CD4-positive, alpha-beta memory T cell (primary cell): ENCODE data around the gene MYL6B. TPM values are rescaled to one million over a fixed set of nuclear protein-coding genes. Genes with fewer than 3 reads are reported as not detected.

Source experiments
- CTCF ChIA-PET: fragments of 350-600 bp; sonication (Branson Sonifier 250); formaldehyde crosslinking; loops from one replicate; lab custom pipeline; 2021; ENCODE audit warnings: inconsistent platforms; ENCODE audit not compliant: partially characterized antibody; lab: Charles Lee
- POLR2A ChIA-PET: fragments of 350-600 bp; sonication (Branson Sonifier 250); formaldehyde crosslinking; loops from one replicate; lab custom pipeline; 2021; ENCODE audit not compliant: partially characterized antibody; lab: Charles Lee
- DNase-seq, 5 donors: peaks; one replicate each; pipeline versions ENCODE4 v3.0.0 to v3.0.0-alpha.2; 2020 to 2022; ENCODE audit warnings: mixed read lengths in 1 of 5
- H3K27ac ChIP-seq: one replicate; pipeline ENCODE4 v1.7.0; 2013; ENCODE audit warnings: low read depth, low read length
- H3K27me3 ChIP-seq: 2 replicates; pipeline ENCODE4 v1.7.0; 2013; ENCODE audit warnings: mild to moderate bottlenecking, low read length, moderate library complexity; ENCODE audit not compliant: insufficient read depth
- H3K36me3 ChIP-seq: 2 replicates; pipeline ENCODE4 v1.7.0; 2013; ENCODE audit warnings: mild to moderate bottlenecking, low read length, moderate library complexity; ENCODE audit not compliant: insufficient read depth
- H3K4me1 ChIP-seq: 2 replicates; pipeline ENCODE4 v1.7.0; 2013; ENCODE audit warnings: mild to moderate bottlenecking, low read length, moderate library complexity; ENCODE audit not compliant: insufficient read depth
- H3K4me3 ChIP-seq, 2 donors: one replicate each; pipeline ENCODE4 v1.7.0; 2013; ENCODE audit warnings: low read length in 2 of 2, mild to moderate bottlenecking in 1 of 2
- H3K9me3 ChIP-seq, 2 donors: one replicate each; pipeline ENCODE4 v1.7.0; 2013; ENCODE audit warnings: low read length in 2 of 2, control low read depth in 1 of 2; ENCODE audit not compliant: control insufficient read depth in 1 of 2
- H3K27ac Mint-ChIP-seq, 7 donors: one replicate each; pipeline ENCODE4 v1.8.0; 2020 to 2021; ENCODE audit warnings: mixed read lengths in 7 of 7, mild to moderate bottlenecking in 6 of 7, inconsistent platforms in 3 of 7, moderate library complexity in 3 of 7
- H3K27me3 Mint-ChIP-seq, 2 donors: one replicate each; pipeline ENCODE4 v1.8.0; 2020 to 2021; ENCODE audit warnings: mixed read lengths in 2 of 2
- H3K36me3 Mint-ChIP-seq, 2 donors: one replicate each; pipeline ENCODE4 v1.8.0; 2020 to 2021; ENCODE audit warnings: mixed read lengths in 2 of 2, inconsistent platforms in 1 of 2, mild to moderate bottlenecking in 1 of 2
- H3K4me1 Mint-ChIP-seq, 4 donors: one replicate each; pipeline ENCODE4 v1.8.0; 2020 to 2021; ENCODE audit warnings: mixed read lengths in 4 of 4, mild to moderate bottlenecking in 1 of 4
- H3K4me3 Mint-ChIP-seq, 8 donors: one replicate each; pipeline ENCODE4 v1.8.0; 2020 to 2021; ENCODE audit warnings: mixed read lengths in 8 of 8, mild to moderate bottlenecking in 7 of 8, moderate library complexity in 6 of 8, inconsistent platforms in 3 of 8
- H3K9me3 Mint-ChIP-seq, 8 donors: one replicate each; pipeline ENCODE4 v1.8.0; 2020 to 2021; ENCODE audit warnings: mixed read lengths in 8 of 8, mild to moderate bottlenecking in 5 of 8, inconsistent platforms in 3 of 8, moderate library complexity in 1 of 8
- intact Hi-C: fragments of 100-400 bp; cut with micrococcal nuclease; formaldehyde crosslinking; loops from one replicate; pipeline ENCODE4 v1.15.1; 2023
- polyA plus RNA-seq, 2 donors: library from polyadenylated mRNA; unstranded; fragments of 300-500 nt; fragmentation: Illumina TruSeq; gene quantifications; one replicate each; pipeline ENCODE4 v1.2.3, GENCODE V29; 2021
- total RNA-seq, 2 experiments: library from RNA; stranded (reverse); gene quantifications; one replicate each; pipeline ENCODE4 v1.2.3, GENCODE V29; 2021

MYL6B gene
- total and polyA plus RNA-seq, 4 experiments from 2014 or later = 1.8 to 4.8 (median 3.0) TPM

- CTCF ChIA-PET = interaction anchor here (0.6 to 1.3 kb wide), 2 partner anchors 24 to 194 kb away, joined by 3 read pairs; no protein-coding TSS in a partner anchor
- intact Hi-C loops = no loop called here
- H3K9me3 ChIP-seq = no peaks in the 10 kb centered on the region
- Mint-ChIP-seq H3K36me3 (no peaks in the 10 kb centered on the region), H3K27me3 (no peaks in the 10 kb centered on the region), H3K4me3 (no peak overlapping the region), H3K27ac (peak overlapping the region in 2 of 7 donors; percentile 70 to 77), H3K4me1 (peaks cover 4 to 8% (median 6%) of the 10 kb centered on the region in 4 donors), H3K9me3 (no peaks in the 10 kb centered on the region)
- H3K27ac ChIP-seq = no peak overlapping the region
- no peaks in the 10 kb centered on the region for H3K27me3 ChIP-seq
- POLR2A ChIA-PET = interaction anchor here (0.9 to 1.4 kb wide), 3 partner anchors 8 to 80 kb away, joined by 3 to 6 read pairs (median 4); partner anchors contain the start of genes RNF41, SMARCC2 and ZC3H10
- no peaks in the 10 kb centered on the region for H3K36me3 ChIP-seq
- no peak for DNase-seq
- H3K4me1 ChIP-seq = no peaks in the 10 kb centered on the region
- no peak overlapping the region for H3K4me3 ChIP-seq
Measured at GRCh38 chr12:56197921-56198635, 45.7 kb downstream of the MYL6B start.

GRCh38 chr12:56198836-56199235 is 46.4 kb downstream of the MYL6B start:
- Mint-ChIP-seq H3K4me3 (no peak overlapping the region), H3K4me1 (peaks cover 0 to 6% (median under 1%) of the 10 kb centered on the region in 4 donors), H3K36me3 (no peaks in the 10 kb centered on the region), H3K27ac (peak overlapping the region in 3 of 7 donors; percentile 14 to 70 (median 22)), H3K27me3 (no peaks in the 10 kb centered on the region), H3K9me3 (no peaks in the 10 kb centered on the region)
- intact Hi-C loops = no loop called here
- H3K27me3 ChIP-seq = no peaks in the 10 kb centered on the region
- no peak for DNase-seq
- H3K36me3 ChIP-seq = no peaks in the 10 kb centered on the region
- ChIA-PET POLR2A (interaction anchor here (0.9 to 1.4 kb wide), 2 partner anchors 9 to 80 kb away, joined by 3 to 6 read pairs; partner anchors contain the start of genes SMARCC2 and ZC3H10), CTCF (no interaction called here)
- no peak overlapping the region for H3K27ac ChIP-seq
- H3K9me3 ChIP-seq = no peaks in the 10 kb centered on the region
- H3K4me3 ChIP-seq = no peak overlapping the region
- H3K4me1 ChIP-seq = no peaks in the 10 kb centered on the region

- intact Hi-C loops = no loop called here
- Histone ChIP-seq H3K36me3 (peaks cover 12% of the 10 kb centered on the region), H3K4me3 (no peak overlapping the region), H3K4me1 (no peaks in the 10 kb centered on the region), H3K27me3 (no peaks in the 10 kb centered on the region), H3K9me3 (no peaks in the 10 kb centered on the region), H3K27ac (no peak overlapping the region)
- Mint-ChIP-seq H3K36me3 (peaks cover 10 to 21% of the 10 kb centered on the region in 2 donors), H3K27ac (peak overlapping the region in 3 of 7 donors; percentile 29 to 69 (median 56)), H3K4me1 (peaks cover 0 to 6% (median under 1%) of the 10 kb centered on the region in 4 donors), H3K27me3 (no peaks in the 10 kb centered on the region), H3K4me3 (no peak overlapping the region), H3K9me3 (no peaks in the 10 kb centered on the region)
- POLR2A ChIA-PET = interaction anchor here (1.2 to 2.0 kb wide), 3 partner anchors 13 to 65 kb away, joined by 3 to 8 read pairs (median 7); partner anchors contain the start of genes COQ10A, RNF41 and SMARCC2
- no peak for DNase-seq
- CTCF ChIA-PET = interaction anchor here (0.9 to 3.5 kb wide), 6 partner anchors 10 to 262 kb away, joined by 3 to 10 read pairs (median 4); partner anchors contain the start of genes RNF41 and ZC3H10
Measured at GRCh38 chr12:56202366-56202765, 50.0 kb downstream of the MYL6B start.

GRCh38 chr12:56202838-56203237 is 50.5 kb downstream of the MYL6B start:
- Mint-ChIP-seq H3K27me3 (no peaks in the 10 kb centered on the region), H3K36me3 (peaks cover 14 to 26% of the 10 kb centered on the region in 2 donors), H3K27ac (peak overlapping the region in 3 of 7 donors; percentile 42 to 69 (median 56)), H3K9me3 (no peaks in the 10 kb centered on the region), H3K4me1 (peaks cover 0 to 6% (median under 1%) of the 10 kb centered on the region in 4 donors), H3K4me3 (no peak overlapping the region)
- Histone ChIP-seq H3K4me3 (no peak overlapping the region), H3K27ac (no peak overlapping the region), H3K36me3 (peaks cover 17% of the 10 kb centered on the region), H3K27me3 (no peaks in the 10 kb centered on the region), H3K9me3 (no peaks in the 10 kb centered on the region), H3K4me1 (no peaks in the 10 kb centered on the region)
- no peak for DNase-seq
- intact Hi-C loops = no loop called here
- ChIA-PET CTCF (interaction anchor here (0.7 to 3.5 kb wide), 4 partner anchors 10 to 261 kb away, joined by 3 to 10 read pairs (median 4); no protein-coding TSS in a partner anchor), POLR2A (interaction anchor here (1.2 to 2.0 kb wide), 2 partner anchors 19 to 64 kb away, joined by 3 to 8 read pairs; partner anchors contain the start of genes COQ10A and RNF41)

GRCh38 chr12:56204275-56204674 is 51.9 kb downstream of the MYL6B start:
- Histone ChIP-seq H3K27me3 (no peaks in the 10 kb centered on the region), H3K36me3 (peaks cover 21% of the 10 kb centered on the region), H3K27ac (no peak overlapping the region), H3K9me3 (no peaks in the 10 kb centered on the region), H3K4me3 (no peak overlapping the region), H3K4me1 (no peaks in the 10 kb centered on the region)
- peaks cover 14 to 33% of the 10 kb centered on the region in 2 donors for H3K36me3 Mint-ChIP-seq
- H3K9me3 Mint-ChIP-seq = no peaks in the 10 kb centered on the region
- H3K27ac Mint-ChIP-seq = peak overlapping the region in 3 of 7 donors; percentile 9 to 85 (median 35)
- no peak for DNase-seq
- H3K27me3 Mint-ChIP-seq = no peaks in the 10 kb centered on the region
- intact Hi-C loops = no loop called here
- peaks cover 0 to 4% (median under 1%) of the 10 kb centered on the region in 4 donors for H3K4me1 Mint-ChIP-seq
- POLR2A ChIA-PET = interaction anchor here (1.3 to 1.5 kb wide), 2 partner anchors 18 to 260 kb away, joined by 3 to 5 read pairs; partner anchors contain the start of gene RNF41
- no peak overlapping the region for H3K4me3 Mint-ChIP-seq
- CTCF ChIA-PET = interaction anchor here (0.7 to 5.2 kb wide), 6 partner anchors 12 to 54 kb away, joined by 3 to 30 read pairs (median 4); partner anchors contain the start of genes ANKRD52, RNF41 and SMARCC2

- ChIA-PET POLR2A (interaction anchor here (0.8 to 1.5 kb wide), 5 partner anchors 9 to 259 kb away, joined by 3 to 7 read pairs (median 3); partner anchors contain the start of gene RNF41), CTCF (interaction anchor here (0.9 to 5.2 kb wide), 8 partner anchors 11 to 259 kb away, joined by 3 to 30 read pairs (median 7); partner anchors contain the start of genes ANKRD52, RNF41, SMARCC2 and ZC3H10)
- DNase-seq = no peak
- H3K36me3 ChIP-seq = peaks cover 30% of the 10 kb centered on the region
- H3K27ac ChIP-seq = no peak overlapping the region
- H3K4me1 Mint-ChIP-seq = peaks cover 0 to 4% (median under 1%) of the 10 kb centered on the region in 4 donors
- H3K27ac Mint-ChIP-seq = peak overlapping the region in 2 of 7 donors; percentile 30 to 37
- H3K4me1 ChIP-seq = no peaks in the 10 kb centered on the region
- no peak overlapping the region for H3K4me3 Mint-ChIP-seq
- H3K27me3 Mint-ChIP-seq = no peaks in the 10 kb centered on the region
- no peaks in the 10 kb centered on the region for H3K9me3 Mint-ChIP-seq
- intact Hi-C loops = no loop called here
- no peaks in the 10 kb centered on the region for H3K27me3 ChIP-seq
- peaks cover 22 to 41% of the 10 kb centered on the region in 2 donors for H3K36me3 Mint-ChIP-seq
- no peaks in the 10 kb centered on the region for H3K9me3 ChIP-seq
- H3K4me3 ChIP-seq = no peak overlapping the region
Measured at GRCh38 chr12:56205445-56205844, 53.1 kb downstream of the MYL6B start.
